HG03432 (cell line): ENCODE results near the gene ELOVL2.

Experiments
- ATAC-seq: cut with Tn5 transposase; IDR thresholded peaks from one replicate; pipeline ENCODE4 v1.9.1; 2021; ENCODE audit warnings: mild to moderate bottlenecking, moderate library complexity; ENCODE audit not compliant: unreplicated experiment

The ELOVL2 gene

DNA sequence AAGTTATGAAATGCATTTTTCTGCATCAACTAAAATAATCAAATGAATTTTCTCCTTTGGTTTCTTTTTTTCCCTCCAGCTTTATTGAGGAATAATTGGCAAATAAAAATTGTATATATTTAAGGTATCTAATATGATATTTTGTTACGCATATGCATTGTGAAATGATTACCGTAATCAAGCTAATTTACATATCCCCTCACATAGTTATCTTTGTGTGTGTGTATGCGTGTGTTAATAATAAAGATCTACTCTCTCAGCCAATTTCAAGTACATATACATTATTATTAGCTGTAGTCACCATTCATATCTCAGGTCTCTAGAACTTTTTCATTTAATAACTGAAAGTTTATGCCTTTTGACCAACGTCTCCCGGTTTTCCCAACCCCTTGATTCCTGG is 96.1 kb downstream of the ELOVL2 start:
- ATAC-seq = no peak

- ATAC-seq = no peak
Observed at GRCh38 chr6:10945845-10946244, 98.3 kb downstream of the ELOVL2 start.

DNA sequence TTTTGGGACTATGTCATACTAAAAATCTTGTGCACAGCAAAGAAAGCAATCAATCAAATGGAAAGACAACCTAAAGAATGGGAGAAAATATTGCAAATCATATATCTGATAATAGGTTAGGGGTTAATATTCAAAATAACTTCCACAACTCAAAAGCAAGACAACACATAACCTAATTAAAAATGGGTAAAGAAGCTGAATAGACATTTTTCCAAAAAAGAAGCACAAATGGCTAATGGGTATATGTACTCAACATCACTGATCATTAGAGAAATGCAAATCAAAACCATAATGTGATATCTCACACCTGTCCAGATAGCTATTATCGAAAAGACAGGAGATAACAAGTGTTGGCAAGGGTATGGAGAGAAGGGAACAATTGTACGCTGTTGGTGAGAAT is 104.3 kb downstream of the ELOVL2 start:
- ATAC-seq = no peak

- ATAC-seq = no peak
Observed at GRCh38 chr6:10933126-10933525, 111.0 kb downstream of the ELOVL2 start.
